MM.1S (cell line): Measurements from ENCODE around the gene MEGF8.

Experiments used
- DNase-seq: peaks from one replicate; pipeline ENCODE4 v3.0.0-alpha.2; 2015
- H2AFZ ChIP-seq: fragments of 300-600 bp; sonication (generic); 2 replicates; pipeline ENCODE4 v1.6.0; 2016; ENCODE audit warnings: antibody characterized with exemption, low read length
- H3F3A ChIP-seq: fragments of 300-600 bp; sonication (generic); 2 replicates; pipeline ENCODE4 v1.6.1; 2016; ENCODE audit warnings: mild to moderate bottlenecking, antibody characterized with exemption, low read length, moderate library complexity, mixed read lengths; ENCODE audit not compliant: insufficient read depth
- H3K27ac ChIP-seq: fragments of 300-600 bp; sonication (generic); 2 replicates; pipeline ENCODE4 v1.5.1; 2016; ENCODE audit warnings: mild to moderate bottlenecking, low read length
- H3K27me3 ChIP-seq: fragments of 300-600 bp; sonication (generic); replicated peaks from 2 replicates; pipeline ENCODE4 v1.6.0; 2016; ENCODE audit warnings: low read length; ENCODE audit not compliant: insufficient read depth
- H3K36me3 ChIP-seq: fragments of 300-600 bp; sonication (generic); replicated peaks from 2 replicates; pipeline ENCODE4 v1.6.1; 2016; ENCODE audit warnings: mild to moderate bottlenecking, low read length, mixed read lengths; ENCODE audit not compliant: insufficient read depth
- H3K4me1 ChIP-seq: fragments of 300-600 bp; sonication (generic); 2 replicates; pipeline ENCODE4 v1.6.1; 2016; ENCODE audit warnings: low read length, mixed read lengths
- H3K4me2 ChIP-seq: fragments of 300-600 bp; sonication (generic); 2 replicates; pipeline ENCODE4 v1.6.0; 2016; ENCODE audit warnings: low read depth, low read length
- H3K4me3 ChIP-seq: fragments of 300-600 bp; sonication (generic); 2 replicates; pipeline ENCODE4 v1.5.1; 2016; ENCODE audit warnings: low read length, mixed read lengths
- H3K79me2 ChIP-seq: fragments of 300-600 bp; sonication (generic); 2 replicates; pipeline ENCODE4 v1.6.1; 2016; ENCODE audit warnings: mixed run types, low read length, mixed read lengths
- H3K9ac ChIP-seq: fragments of 300-600 bp; sonication (generic); 2 replicates; pipeline ENCODE4 v1.6.1; 2016; ENCODE audit warnings: low read length, mixed read lengths
- H3K9me2 ChIP-seq: fragments of 300-600 bp; sonication (generic); replicated peaks from 2 replicates; pipeline ENCODE4 v1.6.1; 2016; ENCODE audit warnings: mild to moderate bottlenecking, low read length, mixed read lengths; ENCODE audit not compliant: insufficient read depth
- H3K9me3 ChIP-seq: fragments of 300-600 bp; sonication (generic); replicated peaks from 2 replicates; pipeline ENCODE4 v1.6.1; 2016; ENCODE audit warnings: mild to moderate bottlenecking, low read length, mixed read lengths; ENCODE audit not compliant: insufficient read depth
- H4K20me1 ChIP-seq: fragments of 300-600 bp; sonication (generic); 2 replicates; pipeline ENCODE4 v1.6.1; 2016; ENCODE audit warnings: mild to moderate bottlenecking, low read length, moderate library complexity, mixed read lengths; ENCODE audit not compliant: insufficient read depth
- CTCF ChIP-seq: fragments of 300-600 bp; sonication (generic); IDR thresholded peaks from 2 replicates; pipeline ENCODE4 v1.5.1; 2016; ENCODE audit warnings: antibody characterized with exemption, low read length, mixed read lengths
- EZH2 ChIP-seq: fragments of 300-600 bp; sonication (generic); optimal IDR thresholded peaks from 2 replicates; pipeline ENCODE3; 2017; ENCODE audit warnings: low read depth, mild to moderate bottlenecking, antibody characterized with exemption, low read length, mixed read lengths
- EZH2phosphoT487 ChIP-seq: fragments of 300-600 bp; sonication (generic); IDR thresholded peaks from 2 replicates; pipeline ENCODE4 v1.6.1; 2018; ENCODE audit warnings: antibody characterized with exemption, low read length

The MEGF8 gene

DNA sequence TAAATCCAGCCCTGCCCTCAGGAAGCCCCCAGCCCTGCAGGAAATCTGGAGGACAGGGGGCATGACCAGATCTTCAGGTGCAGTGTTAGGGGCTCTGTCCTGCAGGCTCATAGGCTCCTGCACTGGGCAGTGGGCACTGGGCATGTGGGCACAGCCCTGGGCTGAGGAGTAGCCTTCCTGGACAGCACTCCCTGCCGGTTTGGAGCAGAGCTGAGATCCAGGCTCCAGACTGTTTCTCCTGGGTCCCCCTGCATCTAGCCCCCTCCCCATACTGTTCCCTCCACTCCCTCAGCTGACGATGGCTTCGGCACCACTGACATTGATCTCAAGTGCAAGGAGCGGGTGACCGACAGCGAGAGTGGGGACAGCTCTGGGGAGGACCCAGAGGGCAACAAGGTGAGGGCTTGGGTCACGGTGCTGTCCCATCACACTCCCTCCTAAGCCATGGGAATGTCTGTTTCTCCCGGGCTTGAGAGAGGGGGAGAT is 35.8 kb upstream of the MEGF8 start:
- Histone ChIP-seq H2AFZ (no peak overlapping the region), H3K27ac (no peak overlapping the region), H3K9me3 (no peaks in the 10 kb centered on the region), H3K9me2 (no peaks in the 10 kb centered on the region), H3K27me3 (no peaks in the 10 kb centered on the region), H3K36me3 (no peaks in the 10 kb centered on the region), H3K79me2 (peaks cover 17% of the 10 kb centered on the region), H3K4me3 (no peak overlapping the region), H3F3A (no peaks in the 10 kb centered on the region), H4K20me1 (no peaks in the 10 kb centered on the region), H3K9ac (no peak overlapping the region), H3K4me2 (no peak overlapping the region), H3K4me1 (peaks cover 6% of the 10 kb centered on the region)
- no peak for DNase-seq
- TF ChIP-seq EZH2 (no peak), EZH2phosphoT487 (no peak), CTCF (no peak)

GRCh38 chr19:42290136-42290522 is 35.3 kb upstream of the MEGF8 start:
- Histone ChIP-seq H3K4me2 (no peak overlapping the region), H3K4me3 (no peak overlapping the region), H3K27me3 (no peaks in the 10 kb centered on the region), H4K20me1 (no peaks in the 10 kb centered on the region), H3F3A (no peaks in the 10 kb centered on the region), H3K79me2 (peaks cover 12% of the 10 kb centered on the region), H3K4me1 (peaks cover under 1% of the 10 kb centered on the region; the same call in 1 of the 2 replicates), H2AFZ (no peak overlapping the region), H3K36me3 (no peaks in the 10 kb centered on the region), H3K27ac (no peak overlapping the region), H3K9ac (no peak overlapping the region), H3K9me2 (no peaks in the 10 kb centered on the region), H3K9me3 (no peaks in the 10 kb centered on the region)
- TF ChIP-seq CTCF = no peak
- TF ChIP-seq EZH2phosphoT487 = no peak
- no peak for TF ChIP-seq EZH2
- no peak for DNase-seq

GRCh38 chr19:42290523-42291434 is 34.7 kb upstream of the MEGF8 start:
- no peaks in the 10 kb centered on the region for H3K9me3 ChIP-seq
- H3K9ac ChIP-seq = no peak overlapping the region
- H3K4me3 ChIP-seq = no peak overlapping the region
- peak; percentile 49 for TF ChIP-seq CTCF
- TF ChIP-seq EZH2phosphoT487 = no peak
- H3K27me3 ChIP-seq = no peaks in the 10 kb centered on the region
- no peaks in the 10 kb centered on the region for H4K20me1 ChIP-seq
- H3K36me3 ChIP-seq = no peaks in the 10 kb centered on the region
- no peak overlapping the region for H3K4me2 ChIP-seq
- no peak for DNase-seq
- no peaks in the 10 kb centered on the region for H3K9me2 ChIP-seq
- H2AFZ ChIP-seq = no peak overlapping the region
- H3K4me1 ChIP-seq = no peaks in the 10 kb centered on the region
- no peak overlapping the region for H3K27ac ChIP-seq
- 0 out of 2 replicates have a peak, but pooled peaks cover 6% of the 10 kb centered on the region for H3K79me2 ChIP-seq
- H3F3A ChIP-seq = no peaks in the 10 kb centered on the region
